ENCODE measurements around the gene LTBP2. TPM values are rescaled to one million over a fixed set of nuclear protein-coding genes. Genes with fewer than 3 reads are reported as not detected.

LTBP2 gene
- polyA plus RNA-seq, 2 of the 4 experiments (the other 2 are of a cell fraction), result 4.9 to 14.4 TPM

- peak overlapping the region in 1 of 2 experiments; percentile 37; a peak in 1 of 6 replicates for H3K27ac ChIP-seq
- FAIRE-seq, result no peak
- 91% methylated on average over 10 of the region's 10 CpGs for WGBS (ENCODE audit: missing lambda C conversion rate)
Observed at GRCh38 chr14:74509587-74510222, 102.3 kb downstream of the LTBP2 start.

GRCh38 chr14:74508844-74509428, 103.1 kb downstream of the LTBP2 start:
- Histone ChIP-seq H3K4me2 (no peak overlapping the region), H3K27ac (no peak overlapping the region), H3K4me3 (no peak overlapping the region), H3K4me1 (no peaks in the 10 kb centered on the region), H3K9me3 (no peaks in the 10 kb centered on the region)
- DNase-seq (ENCODE audit: low read depth in 1 of 2, low spot score in 1 of 2), result no peak
- ChIA-PET POLR2A (interaction anchor here (0.6 to 1.4 kb wide), 2 partner anchors 10 to 62 kb away, joined by 3 to 4 read pairs; no protein-coding TSS in a partner anchor), CTCF (interaction anchor here (0.6 to 1.7 kb wide), 7 partner anchors 8 to 1857 kb away, joined by 3 to 5 read pairs (median 3); no protein-coding TSS in a partner anchor)
- no peak for FAIRE-seq
- no peak for ATAC-seq
- TF ChIP-seq JUNB (IDR thresholded peaks at IDR 0.05), result no peak
- TF ChIP-seq MAX (IDR thresholded peaks at IDR 0.05), result no peak
- TF ChIP-seq ZSCAN20 (CRISPR knock-in tag; IDR thresholded peaks at IDR 0.05), result no peak
- no peak for TF ChIP-seq BHLHE40 (IDR thresholded peaks at IDR 0.05; ENCODE audit: low read depth, low read length)
- WGBS (ENCODE audit: missing lambda C conversion rate), result 74% methylated on average over 12 of the region's 13 CpGs

More at GRCh38 chr14:74509587-74510222, 102.3 kb downstream of the LTBP2 start:
- no peaks in the 10 kb centered on the region for H3K4me1 ChIP-seq
- ChIA-PET POLR2A (no interaction called here), CTCF (interaction anchor here (0.8 kb wide), 1 partner anchor 25 kb away, joined by 3 read pairs; no protein-coding TSS in a partner anchor)
- no peak for DNase-seq (ENCODE audit: low read depth in 1 of 2, low spot score in 1 of 2)
- no peak overlapping the region for H3K4me2 ChIP-seq
- no peak overlapping the region for H3K4me3 ChIP-seq
- H3K9me3 ChIP-seq, result no peaks in the 10 kb centered on the region
- no peak for ATAC-seq
- TF ChIP-seq, protein P1, sequence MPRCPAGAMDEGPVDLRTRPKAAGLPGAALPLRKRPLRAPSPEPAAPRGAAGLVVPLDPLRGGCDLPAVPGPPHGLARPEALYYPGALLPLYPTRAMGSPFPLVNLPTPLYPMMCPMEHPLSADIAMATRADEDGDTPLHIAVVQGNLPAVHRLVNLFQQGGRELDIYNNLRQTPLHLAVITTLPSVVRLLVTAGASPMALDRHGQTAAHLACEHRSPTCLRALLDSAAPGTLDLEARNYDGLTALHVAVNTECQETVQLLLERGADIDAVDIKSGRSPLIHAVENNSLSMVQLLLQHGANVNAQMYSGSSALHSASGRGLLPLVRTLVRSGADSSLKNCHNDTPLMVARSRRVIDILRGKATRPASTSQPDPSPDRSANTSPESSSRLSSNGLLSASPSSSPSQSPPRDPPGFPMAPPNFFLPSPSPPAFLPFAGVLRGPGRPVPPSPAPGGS (IDR thresholded peaks at IDR 0.05), result no peak
- TF ChIP-seq, protein P2, sequence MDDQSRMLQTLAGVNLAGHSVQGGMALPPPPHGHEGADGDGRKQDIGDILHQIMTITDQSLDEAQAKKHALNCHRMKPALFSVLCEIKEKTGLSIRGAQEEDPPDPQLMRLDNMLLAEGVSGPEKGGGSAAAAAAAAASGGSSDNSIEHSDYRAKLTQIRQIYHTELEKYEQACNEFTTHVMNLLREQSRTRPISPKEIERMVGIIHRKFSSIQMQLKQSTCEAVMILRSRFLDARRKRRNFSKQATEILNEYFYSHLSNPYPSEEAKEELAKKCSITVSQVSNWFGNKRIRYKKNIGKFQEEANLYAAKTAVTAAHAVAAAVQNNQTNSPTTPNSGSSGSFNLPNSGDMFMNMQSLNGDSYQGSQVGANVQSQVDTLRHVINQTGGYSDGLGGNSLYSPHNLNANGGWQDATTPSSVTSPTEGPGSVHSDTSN (IDR thresholded peaks at IDR 0.05), result no peak
- TF ChIP-seq, protein P3, sequence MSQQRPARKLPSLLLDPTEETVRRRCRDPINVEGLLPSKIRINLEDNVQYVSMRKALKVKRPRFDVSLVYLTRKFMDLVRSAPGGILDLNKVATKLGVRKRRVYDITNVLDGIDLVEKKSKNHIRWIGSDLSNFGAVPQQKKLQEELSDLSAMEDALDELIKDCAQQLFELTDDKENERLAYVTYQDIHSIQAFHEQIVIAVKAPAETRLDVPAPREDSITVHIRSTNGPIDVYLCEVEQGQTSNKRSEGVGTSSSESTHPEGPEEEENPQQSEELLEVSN (IDR thresholded peaks at IDR 0.05; ENCODE audit: borderline replicate concordance, low read depth), result no peak
- TF ChIP-seq, protein P4, sequence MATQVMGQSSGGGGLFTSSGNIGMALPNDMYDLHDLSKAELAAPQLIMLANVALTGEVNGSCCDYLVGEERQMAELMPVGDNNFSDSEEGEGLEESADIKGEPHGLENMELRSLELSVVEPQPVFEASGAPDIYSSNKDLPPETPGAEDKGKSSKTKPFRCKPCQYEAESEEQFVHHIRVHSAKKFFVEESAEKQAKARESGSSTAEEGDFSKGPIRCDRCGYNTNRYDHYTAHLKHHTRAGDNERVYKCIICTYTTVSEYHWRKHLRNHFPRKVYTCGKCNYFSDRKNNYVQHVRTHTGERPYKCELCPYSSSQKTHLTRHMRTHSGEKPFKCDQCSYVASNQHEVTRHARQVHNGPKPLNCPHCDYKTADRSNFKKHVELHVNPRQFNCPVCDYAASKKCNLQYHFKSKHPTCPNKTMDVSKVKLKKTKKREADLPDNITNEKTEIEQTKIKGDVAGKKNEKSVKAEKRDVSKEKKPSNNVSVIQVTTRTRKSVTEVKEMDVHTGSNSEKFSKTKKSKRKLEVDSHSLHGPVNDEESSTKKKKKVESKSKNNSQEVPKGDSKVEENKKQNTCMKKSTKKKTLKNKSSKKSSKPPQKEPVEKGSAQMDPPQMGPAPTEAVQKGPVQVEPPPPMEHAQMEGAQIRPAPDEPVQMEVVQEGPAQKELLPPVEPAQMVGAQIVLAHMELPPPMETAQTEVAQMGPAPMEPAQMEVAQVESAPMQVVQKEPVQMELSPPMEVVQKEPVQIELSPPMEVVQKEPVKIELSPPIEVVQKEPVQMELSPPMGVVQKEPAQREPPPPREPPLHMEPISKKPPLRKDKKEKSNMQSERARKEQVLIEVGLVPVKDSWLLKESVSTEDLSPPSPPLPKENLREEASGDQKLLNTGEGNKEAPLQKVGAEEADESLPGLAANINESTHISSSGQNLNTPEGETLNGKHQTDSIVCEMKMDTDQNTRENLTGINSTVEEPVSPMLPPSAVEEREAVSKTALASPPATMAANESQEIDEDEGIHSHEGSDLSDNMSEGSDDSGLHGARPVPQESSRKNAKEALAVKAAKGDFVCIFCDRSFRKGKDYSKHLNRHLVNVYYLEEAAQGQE (IDR thresholded peaks at IDR 0.05), result no peak
- no peak for TF ChIP-seq HOXB13 (CRISPR knock-in tag; IDR thresholded peaks at IDR 0.05; ENCODE audit: low read depth)
- no peak for TF ChIP-seq HOXA7 (CRISPR knock-in tag; IDR thresholded peaks at IDR 0.05)
- TF ChIP-seq RAD21 (conservative IDR thresholded peaks at IDR 0.05 in 1 of 2, IDR thresholded peaks at IDR 0.05 in 1 of 2), result no peak
- no peak for TF ChIP-seq JUNB (IDR thresholded peaks at IDR 0.05)
- TF ChIP-seq MYC (IDR thresholded peaks at IDR 0.05; ENCODE audit: borderline replicate concordance, low read length), result no peak
- no peak for TF ChIP-seq HDAC2 (IDR thresholded peaks at IDR 0.05)
